ENCODE measurements around the gene URI1.

Gene URI1

GRCh38 chr19:30029721-30030510 is 87.9 kb downstream of the URI1 start (continued):
- TF ChIP-seq, protein P1, sequence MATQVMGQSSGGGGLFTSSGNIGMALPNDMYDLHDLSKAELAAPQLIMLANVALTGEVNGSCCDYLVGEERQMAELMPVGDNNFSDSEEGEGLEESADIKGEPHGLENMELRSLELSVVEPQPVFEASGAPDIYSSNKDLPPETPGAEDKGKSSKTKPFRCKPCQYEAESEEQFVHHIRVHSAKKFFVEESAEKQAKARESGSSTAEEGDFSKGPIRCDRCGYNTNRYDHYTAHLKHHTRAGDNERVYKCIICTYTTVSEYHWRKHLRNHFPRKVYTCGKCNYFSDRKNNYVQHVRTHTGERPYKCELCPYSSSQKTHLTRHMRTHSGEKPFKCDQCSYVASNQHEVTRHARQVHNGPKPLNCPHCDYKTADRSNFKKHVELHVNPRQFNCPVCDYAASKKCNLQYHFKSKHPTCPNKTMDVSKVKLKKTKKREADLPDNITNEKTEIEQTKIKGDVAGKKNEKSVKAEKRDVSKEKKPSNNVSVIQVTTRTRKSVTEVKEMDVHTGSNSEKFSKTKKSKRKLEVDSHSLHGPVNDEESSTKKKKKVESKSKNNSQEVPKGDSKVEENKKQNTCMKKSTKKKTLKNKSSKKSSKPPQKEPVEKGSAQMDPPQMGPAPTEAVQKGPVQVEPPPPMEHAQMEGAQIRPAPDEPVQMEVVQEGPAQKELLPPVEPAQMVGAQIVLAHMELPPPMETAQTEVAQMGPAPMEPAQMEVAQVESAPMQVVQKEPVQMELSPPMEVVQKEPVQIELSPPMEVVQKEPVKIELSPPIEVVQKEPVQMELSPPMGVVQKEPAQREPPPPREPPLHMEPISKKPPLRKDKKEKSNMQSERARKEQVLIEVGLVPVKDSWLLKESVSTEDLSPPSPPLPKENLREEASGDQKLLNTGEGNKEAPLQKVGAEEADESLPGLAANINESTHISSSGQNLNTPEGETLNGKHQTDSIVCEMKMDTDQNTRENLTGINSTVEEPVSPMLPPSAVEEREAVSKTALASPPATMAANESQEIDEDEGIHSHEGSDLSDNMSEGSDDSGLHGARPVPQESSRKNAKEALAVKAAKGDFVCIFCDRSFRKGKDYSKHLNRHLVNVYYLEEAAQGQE (tag by site-specific recombination; IDR thresholded peaks at IDR 0.05): no peak
- TF ChIP-seq ZNF19 (tag by site-specific recombination; IDR thresholded peaks at IDR 0.05; ENCODE audit: low read depth): no peak
- no peak for TF ChIP-seq ZNF701 (tag by site-specific recombination; IDR thresholded peaks at IDR 0.05)
- TF ChIP-seq ZFP41 (tag by site-specific recombination; IDR thresholded peaks at IDR 0.05; ENCODE audit: borderline replicate concordance): no peak
- TF ChIP-seq KLF9 (tag by site-specific recombination; IDR thresholded peaks at IDR 0.05; ENCODE audit: low read depth): no peak
- no peak for TF ChIP-seq ZNF585B (tag by site-specific recombination; IDR thresholded peaks at IDR 0.05)
- TF ChIP-seq ZNF391 (tag by site-specific recombination; IDR thresholded peaks at IDR 0.05; ENCODE audit: borderline replicate concordance, low read depth): no peak
- no peak for TF ChIP-seq ZNF266 (tag by site-specific recombination; IDR thresholded peaks at IDR 0.05; ENCODE audit: low read depth)
- peak; percentile 42 for TF ChIP-seq ZNF423 (tag by site-specific recombination; IDR thresholded peaks at IDR 0.05)
- TF ChIP-seq ZBTB8A (tag by site-specific recombination; IDR thresholded peaks at IDR 0.05): no peak
- no peak for TF ChIP-seq TRIM28 (IDR thresholded peaks at IDR 0.05; ENCODE audit: borderline replicate concordance, low read length)
- peak; percentile 54 for TF ChIP-seq ZNF660 (tag by site-specific recombination; IDR thresholded peaks at IDR 0.05)
- no peak for TF ChIP-seq ZNF558 (tag by site-specific recombination; IDR thresholded peaks at IDR 0.05)
- TF ChIP-seq, protein P2, sequence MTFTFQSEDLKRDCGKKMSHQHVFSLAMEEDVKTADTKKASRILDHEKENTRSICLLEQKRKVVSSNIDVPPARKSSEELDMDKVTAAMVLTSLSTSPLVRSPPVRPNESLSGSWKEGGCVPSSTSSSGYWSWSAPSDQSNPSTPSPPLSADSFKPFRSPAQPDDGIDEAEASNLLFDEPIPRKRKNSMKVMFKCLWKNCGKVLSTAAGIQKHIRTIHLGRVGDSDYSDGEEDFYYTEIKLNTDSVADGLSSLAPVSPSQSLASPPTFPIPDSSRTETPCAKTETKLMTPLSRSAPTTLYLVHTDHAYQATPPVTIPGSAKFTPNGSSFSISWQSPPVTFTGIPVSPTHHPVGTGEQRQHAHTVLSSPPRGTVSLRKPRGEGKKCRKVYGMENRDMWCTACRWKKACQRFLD (tag by site-specific recombination; IDR thresholded peaks at IDR 0.05): no peak
- TF ChIP-seq ZNF624 (tag by site-specific recombination; IDR thresholded peaks at IDR 0.05): no peak
- no peak for TF ChIP-seq ZNF280C (tag by site-specific recombination; IDR thresholded peaks at IDR 0.05)
- no peak for TF ChIP-seq BCL6B (tag by site-specific recombination; IDR thresholded peaks at IDR 0.05)
- no peak for TF ChIP-seq ZNF600 (tag by site-specific recombination; IDR thresholded peaks at IDR 0.05)
- no peak for TF ChIP-seq ZNF211 (tag by site-specific recombination; IDR thresholded peaks at IDR 0.05; ENCODE audit: low read depth)
- TF ChIP-seq ZBTB7A (tag by site-specific recombination; IDR thresholded peaks at IDR 0.05; ENCODE audit: low read depth): no peak
- TF ChIP-seq, protein P3, sequence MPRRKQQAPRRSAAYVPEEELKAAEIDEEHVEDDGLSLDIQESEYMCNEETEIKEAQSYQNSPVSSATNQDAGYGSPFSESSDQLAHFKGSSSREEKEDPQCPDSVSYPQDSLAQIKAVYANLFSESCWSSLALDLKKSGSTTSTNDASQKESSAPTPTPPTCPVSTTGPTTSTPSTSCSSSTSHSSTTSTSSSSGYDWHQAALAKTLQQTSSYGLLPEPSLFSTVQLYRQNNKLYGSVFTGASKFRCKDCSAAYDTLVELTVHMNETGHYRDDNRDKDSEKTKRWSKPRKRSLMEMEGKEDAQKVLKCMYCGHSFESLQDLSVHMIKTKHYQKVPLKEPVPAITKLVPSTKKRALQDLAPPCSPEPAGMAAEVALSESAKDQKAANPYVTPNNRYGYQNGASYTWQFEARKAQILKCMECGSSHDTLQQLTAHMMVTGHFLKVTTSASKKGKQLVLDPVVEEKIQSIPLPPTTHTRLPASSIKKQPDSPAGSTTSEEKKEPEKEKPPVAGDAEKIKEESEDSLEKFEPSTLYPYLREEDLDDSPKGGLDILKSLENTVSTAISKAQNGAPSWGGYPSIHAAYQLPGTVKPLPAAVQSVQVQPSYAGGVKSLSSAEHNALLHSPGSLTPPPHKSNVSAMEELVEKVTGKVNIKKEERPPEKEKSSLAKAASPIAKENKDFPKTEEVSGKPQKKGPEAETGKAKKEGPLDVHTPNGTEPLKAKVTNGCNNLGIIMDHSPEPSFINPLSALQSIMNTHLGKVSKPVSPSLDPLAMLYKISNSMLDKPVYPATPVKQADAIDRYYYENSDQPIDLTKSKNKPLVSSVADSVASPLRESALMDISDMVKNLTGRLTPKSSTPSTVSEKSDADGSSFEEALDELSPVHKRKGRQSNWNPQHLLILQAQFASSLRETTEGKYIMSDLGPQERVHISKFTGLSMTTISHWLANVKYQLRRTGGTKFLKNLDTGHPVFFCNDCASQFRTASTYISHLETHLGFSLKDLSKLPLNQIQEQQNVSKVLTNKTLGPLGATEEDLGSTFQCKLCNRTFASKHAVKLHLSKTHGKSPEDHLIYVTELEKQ (tag by site-specific recombination; IDR thresholded peaks at IDR 0.05; ENCODE audit: borderline replicate concordance): no peak
- peak; percentile 87 for TF ChIP-seq ZSCAN30 (tag by site-specific recombination; IDR thresholded peaks at IDR 0.05)
- TF ChIP-seq ZNF843 (tag by site-specific recombination; IDR thresholded peaks at IDR 0.05): peak; percentile 93
- no peak for TF ChIP-seq ZNF221 (tag by site-specific recombination; IDR thresholded peaks at IDR 0.05; ENCODE audit: borderline replicate concordance)
- no peak for TF ChIP-seq ZNF426 (tag by site-specific recombination; IDR thresholded peaks at IDR 0.05)
- TF ChIP-seq ZNF621 (tag by site-specific recombination; IDR thresholded peaks at IDR 0.05): no peak
- peak; percentile 65 for TF ChIP-seq ZBTB44 (tag by site-specific recombination; IDR thresholded peaks at IDR 0.05)

All from HEK293 (cell line).